T-helper 22 cell (primary cell): ENCODE results near the gene DHRS2.
"Not testable (repeated sequence)": the region's sequence is repeated elsewhere in the genome, so short reads cannot be mapped to it uniquely, and the experiment has no call there.

Source experiments
- DNase-seq: peaks from one replicate; pipeline ENCODE4 v3.0.0-alpha.2; 2020; ENCODE audit warnings: low read depth

Gene DHRS2

DNA sequence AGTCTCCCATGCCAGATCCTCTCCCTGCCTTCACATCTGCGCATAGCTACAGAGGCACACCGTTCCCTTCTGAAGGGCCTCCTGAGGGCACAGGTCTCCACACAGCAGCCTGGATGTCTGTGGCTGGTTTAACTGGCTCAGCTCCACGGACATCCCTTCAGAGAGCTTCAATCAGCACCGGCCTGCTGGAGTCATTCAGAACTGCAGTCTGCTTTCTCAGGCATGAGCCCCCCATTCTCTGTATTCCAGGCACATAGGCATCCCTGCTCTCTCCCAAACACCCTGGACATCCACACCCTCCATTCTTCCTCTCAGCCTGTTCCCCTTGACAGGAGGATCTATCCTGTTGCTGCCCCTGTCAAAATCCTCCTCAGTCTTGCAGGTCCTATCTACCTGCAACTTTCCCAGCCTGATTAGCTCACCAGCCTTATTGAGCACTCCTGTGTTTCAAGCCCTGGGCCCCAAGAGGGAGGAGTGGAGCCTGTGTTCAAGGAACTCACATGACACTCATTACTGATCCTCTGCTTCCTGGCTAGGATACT is 2.9 kb upstream of the DHRS2 start:
- no peak for DNase-seq

DNA sequence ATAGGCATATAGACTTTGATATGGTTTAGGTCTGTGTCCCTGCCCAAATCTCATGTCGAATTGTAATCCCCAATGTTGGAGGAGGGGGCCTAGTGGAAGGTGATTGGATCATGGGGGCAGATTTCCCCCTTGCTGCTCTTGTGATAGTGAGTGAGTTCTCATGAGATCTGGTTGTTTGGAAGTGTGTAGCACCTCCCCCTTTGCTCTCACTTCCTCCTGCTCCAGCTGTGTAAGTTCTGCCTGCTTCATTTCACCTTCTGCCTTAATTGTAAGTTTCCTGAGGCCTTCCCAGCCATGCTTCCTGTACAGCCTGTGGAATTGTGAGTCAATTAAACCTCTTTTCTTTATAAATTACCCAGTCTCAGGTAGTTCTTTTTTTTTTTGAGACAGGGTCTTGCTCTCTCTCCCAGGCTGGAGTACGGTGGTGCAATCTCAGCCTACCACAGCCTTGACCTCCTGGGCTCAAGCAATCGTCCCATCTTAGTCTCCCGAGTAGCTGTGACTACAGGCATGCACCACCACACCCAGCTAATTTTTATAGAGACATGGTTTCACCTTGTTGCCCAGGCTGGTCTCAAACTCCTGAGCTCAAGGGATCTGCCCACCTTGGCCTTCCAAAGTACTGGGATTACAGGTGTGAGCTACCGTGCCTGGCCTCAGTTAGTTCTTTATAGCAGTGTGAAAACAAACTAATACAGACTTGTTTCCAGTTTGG is 1.3 kb upstream of the DHRS2 start:
- not testable (repeated sequence) for DNase-seq

DNA sequence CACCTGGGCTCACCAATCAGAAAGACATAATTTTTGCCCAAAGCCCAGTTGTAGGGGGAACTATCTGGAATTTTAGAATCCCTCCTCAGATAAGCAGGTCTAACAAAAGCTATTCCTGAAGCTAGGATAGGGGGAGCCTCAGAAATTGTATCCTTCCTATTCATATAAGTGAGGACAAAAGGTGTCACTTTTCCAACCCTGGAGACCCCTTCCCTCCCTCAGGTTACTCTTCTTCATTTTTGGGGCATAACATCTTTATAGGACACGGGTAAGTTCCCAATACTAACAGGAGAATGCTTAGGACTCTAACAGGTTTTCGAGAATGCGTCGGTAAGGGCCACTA is 1.1 kb downstream of the DHRS2 start:
- DNase-seq: not testable (repeated sequence)

DNA sequence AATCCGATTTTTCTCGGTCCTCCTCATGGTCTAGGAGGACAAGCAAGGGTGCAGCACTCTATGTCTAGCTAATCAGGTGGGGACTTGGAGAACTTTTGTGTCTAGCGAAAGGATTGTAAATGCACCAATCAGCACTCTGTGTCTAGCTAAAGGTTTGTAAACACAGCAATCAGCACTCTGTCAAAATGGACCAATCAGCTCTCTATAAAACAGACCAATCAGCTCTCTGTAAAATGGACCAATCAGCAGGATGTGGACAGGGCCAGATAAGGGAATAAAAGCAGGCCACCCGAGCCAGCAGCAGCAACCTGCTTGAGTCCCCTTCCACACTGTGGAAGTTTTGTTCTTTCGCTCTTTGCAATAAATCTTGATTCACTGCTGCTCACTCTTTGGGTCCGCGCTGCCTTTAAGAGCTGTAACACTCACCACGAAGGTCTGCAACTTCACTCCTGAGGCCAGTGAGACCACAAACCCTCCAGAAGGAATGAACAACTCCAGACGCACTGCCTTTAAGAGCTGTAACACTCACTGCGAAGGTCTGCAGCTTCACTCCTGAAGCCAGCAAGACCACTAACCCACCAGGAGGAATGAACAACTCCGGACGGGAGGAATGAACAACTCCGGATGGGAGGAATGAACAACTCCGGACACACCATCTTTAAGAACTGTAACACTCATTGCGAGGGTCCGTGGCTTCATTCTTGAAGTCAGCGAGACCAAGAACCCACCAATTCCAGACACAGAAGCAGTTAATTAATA is 1.7 kb downstream of the DHRS2 start:
- not testable (repeated sequence) for DNase-seq

DNA sequence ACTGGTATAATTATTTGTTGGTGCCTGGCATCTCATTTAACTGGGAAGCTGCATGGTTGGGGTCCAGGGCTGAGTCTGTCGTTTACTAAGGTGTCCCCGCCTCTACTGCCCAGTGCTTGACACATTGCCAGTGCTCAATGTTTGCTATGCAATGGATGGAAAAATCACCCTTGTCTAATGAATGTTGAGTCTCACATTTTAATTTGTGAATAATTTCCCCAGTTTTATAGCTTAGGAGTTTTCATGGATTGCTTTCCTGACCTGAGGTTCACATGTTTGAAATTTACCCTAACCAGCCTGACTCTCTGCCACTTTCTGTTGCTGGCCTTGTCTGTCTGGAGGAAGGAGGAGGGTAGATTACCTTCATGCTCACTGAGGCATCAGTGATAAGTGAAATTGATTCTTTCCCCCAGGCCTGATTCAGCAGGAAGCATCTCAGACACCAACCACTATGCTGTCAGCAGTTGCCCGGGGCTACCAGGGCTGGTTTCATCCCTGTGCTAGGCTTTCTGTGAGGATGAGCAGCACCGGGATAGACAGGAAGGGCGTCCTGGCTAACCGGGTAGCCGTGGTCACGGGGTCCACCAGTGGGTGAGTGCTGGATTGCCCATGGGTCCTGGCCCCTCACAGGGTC is 2.4 kb downstream of the DHRS2 start:
- no peak for DNase-seq

DNA sequence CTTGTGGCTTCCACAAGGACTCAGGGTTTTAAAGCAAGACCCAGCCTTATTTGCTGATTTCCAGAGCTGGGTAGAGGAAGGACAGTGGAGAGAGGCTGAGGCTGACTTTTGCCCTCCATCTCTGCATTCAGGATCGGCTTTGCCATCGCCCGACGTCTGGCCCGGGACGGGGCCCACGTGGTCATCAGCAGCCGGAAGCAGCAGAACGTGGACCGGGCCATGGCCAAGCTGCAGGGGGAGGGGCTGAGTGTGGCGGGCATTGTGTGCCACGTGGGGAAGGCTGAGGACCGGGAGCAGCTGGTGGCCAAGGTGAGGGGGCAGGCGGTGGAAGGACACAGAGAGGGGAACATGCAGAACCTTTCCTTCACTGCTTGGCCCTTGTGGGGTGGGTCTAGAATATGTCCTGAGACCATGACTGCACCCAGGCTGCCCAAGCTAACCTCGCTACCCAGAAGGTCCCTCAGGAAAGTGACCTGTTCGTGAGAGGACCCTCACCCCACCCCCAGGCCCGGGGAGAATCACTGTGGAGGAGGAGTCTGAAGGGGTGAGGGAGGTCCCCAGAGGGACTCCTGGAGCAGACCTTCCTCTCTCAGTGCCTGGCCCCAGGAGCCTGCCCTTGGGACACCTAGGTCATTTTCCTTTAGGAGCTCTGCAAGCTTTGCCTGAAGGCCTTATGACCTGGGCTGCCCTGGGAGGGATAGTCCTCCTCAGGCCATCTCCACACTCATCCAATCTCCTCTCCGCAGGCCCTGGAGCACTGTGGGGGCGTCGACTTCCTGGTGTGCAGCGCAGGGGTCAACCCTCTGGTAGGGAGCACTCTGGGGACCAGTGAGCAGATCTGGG is 3.1 kb downstream of the DHRS2 start:
- DNase-seq: no peak

DNA sequence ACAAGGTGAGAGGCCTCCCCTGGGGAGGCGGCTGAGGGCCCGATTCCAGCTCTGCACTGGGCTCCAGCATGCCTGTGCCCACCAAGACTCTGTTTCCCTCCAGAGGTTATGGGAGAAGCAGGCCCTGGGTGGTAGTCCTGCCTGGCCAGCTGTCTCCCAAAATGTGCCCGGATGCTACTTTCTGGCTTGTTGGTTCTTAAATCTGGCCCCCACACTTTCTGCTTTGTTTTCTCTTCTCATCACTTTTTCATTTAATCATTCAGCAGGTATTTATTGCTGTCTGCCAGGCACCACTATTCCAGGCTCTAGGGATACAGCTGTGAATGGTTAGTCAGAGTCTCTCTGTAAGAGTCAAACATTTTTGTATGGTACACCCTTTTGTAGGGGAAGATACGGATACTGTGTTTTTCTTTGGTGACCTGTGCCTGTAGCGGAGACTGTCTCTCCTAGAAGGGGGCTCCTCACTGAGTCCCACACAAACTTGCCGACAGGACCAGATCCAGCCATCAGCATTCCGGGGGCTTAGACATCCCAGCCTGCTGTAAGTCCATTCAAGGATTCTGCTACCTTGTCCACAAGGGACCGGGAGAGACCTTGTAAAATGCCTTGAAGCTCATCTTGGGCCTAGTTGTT is 3.8 kb downstream of the DHRS2 start:
- DNase-seq: no peak

DNA sequence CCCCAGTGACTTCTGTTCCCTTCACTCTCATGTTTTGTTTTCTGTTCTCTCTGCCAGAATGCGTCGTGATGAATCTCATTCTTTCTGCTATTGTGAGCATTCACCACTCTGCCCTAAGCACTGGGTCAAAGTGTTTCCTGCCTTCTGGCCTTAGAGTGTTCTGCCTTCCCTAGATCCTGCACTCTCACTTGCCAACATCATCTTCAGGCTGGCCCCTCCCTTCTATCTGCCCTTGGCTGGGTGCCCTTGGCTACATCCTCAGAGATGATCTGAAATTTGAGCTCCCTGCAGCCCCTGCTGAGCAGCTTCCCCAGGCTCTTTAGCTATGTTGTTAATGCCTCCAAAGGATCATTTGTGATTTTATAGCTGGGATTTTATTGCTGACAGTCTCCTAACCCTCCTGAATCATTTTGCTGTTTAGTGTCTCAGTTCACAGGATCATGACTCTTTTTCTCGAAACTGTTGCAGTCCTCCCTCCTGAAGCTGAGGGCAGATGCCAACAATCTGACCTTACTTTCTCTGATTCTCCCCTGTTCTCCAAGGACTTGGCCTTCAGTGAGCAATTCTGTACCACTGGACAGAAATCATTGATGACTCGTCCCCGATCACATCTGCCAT is 4.5 kb downstream of the DHRS2 start:
- DNase-seq: no peak

DNA sequence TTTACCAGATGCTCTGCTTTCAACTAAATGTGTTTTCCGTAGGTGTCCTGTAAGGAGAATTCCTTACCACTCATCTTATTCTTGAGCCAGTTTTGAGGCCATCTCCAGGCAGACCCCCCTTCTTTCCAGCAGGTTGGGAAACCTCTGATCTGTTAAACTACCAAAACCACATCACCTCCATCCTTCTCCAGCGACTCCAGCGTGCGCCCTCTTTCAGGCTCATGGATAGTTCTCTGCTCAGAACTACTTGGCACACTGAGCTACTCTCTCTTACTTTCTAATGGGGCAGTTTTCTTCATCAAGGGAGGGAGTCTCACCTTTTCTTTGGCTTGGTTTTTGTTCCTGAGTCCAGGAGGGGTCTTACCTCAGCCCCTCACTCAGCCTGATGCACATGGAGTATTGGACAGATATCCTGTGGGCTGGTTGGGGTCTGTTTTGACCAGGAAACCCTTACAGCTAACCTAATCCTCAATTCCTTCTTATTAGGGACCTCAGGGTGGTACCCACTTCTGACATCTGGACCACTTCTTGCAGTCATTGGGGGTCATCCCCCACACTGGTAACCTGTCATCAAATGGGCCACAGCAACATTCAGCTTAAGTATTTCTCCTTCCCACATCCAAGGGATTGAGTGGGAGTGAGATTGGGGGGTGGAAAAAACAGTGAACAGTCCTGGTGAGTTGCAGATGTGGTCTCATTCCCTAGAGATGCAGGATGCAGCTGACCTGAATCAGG is 5.2 kb downstream of the DHRS2 start:
- DNase-seq: no peak

DNA sequence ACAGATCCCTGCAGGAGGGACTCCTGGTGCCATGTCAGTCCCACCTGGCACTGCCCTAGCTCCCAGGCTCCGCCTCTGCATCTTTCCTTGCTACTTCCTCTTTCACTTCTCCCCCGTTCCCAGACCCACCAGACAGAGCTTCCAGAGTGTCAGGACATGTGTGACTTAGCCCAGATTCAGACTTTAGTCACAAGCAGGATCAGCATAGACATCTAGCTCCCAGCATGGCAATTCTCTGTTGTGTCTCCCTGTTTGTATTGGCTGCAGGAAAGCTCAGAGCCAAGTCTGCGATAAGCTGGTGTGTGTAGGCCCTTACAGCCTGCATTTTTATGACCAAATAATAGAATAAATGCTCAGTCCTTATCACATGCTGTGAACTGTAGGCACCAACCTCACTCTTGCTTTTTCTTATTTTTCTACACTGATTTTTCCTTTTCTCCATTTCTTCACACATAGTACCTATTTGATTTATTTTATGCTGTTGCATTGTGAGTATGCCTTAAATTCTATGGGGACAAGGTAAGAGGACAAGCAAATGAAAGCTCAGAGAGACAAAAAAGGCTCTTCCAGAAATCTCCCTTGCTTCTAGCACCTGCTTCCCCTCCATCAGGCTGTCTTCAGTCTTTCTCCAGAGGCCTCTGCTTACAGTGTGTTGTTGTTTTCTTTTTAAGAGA is 5.9 kb downstream of the DHRS2 start:
- no peak for DNase-seq

DNA sequence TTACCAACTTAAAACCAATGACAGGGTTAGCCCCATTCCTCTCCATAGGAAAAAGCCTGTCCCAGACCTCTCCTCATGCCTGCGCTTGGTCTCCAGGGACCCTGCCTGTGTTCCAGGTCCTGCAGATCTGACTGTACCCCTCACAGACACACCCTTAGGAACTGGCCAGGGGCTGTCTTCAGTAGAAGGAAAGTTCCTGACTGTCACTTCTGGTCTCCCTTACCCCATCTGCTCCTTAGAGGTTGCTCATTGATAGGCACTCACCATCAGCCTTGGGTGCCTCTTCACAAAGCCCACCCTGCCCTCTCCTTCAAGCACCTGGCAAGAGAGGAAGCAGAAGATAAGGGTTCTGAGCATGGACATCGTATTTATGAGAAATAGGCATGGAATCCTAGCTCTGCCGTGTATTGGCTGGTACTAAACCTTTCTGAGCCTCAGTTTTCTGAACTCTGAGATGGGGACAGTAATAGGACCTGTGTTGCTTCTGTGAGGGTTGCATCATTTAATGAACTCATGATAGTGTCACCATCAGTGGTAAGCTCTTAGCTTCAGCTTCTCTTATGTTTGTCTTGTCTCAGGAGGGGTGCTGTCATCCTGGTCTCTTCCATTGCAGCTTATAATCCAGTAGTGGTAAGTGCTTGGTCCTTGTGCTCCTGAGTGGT is 7.5 kb downstream of the DHRS2 start:
- DNase-seq: no peak

DNA sequence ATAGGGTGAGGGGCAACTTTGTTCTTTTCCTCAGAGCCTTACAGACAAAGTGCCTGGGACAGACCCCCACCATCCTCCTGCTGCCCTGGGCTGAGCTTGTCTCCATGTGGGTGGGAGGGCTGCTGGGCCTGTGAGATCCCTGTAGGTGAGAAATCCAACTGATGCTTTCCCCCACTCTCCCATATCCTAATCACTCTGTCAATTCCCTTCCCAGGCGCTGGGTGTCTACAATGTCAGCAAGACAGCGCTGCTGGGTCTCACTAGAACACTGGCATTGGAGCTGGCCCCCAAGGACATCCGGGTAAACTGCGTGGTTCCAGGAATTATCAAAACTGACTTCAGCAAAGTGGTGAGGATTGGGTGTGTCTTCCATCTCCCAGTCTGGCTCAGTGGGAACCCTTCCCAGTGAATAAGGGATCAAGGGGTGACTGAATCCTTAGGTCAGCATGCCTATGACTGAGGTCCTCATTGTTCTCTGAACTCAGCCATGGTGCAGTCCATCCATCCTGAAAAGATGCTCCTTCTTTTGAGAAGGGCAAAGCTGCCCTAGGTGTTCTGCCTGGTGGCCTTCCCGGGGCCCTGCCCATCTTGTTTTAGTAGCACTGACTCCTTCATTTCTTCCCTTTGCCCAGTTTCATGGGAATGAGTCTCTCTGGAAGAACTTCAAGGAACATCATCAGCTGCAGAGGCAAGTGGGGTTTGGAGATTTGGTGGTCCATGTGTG is 8.2 kb downstream of the DHRS2 start:
- DNase-seq: no peak

DNA sequence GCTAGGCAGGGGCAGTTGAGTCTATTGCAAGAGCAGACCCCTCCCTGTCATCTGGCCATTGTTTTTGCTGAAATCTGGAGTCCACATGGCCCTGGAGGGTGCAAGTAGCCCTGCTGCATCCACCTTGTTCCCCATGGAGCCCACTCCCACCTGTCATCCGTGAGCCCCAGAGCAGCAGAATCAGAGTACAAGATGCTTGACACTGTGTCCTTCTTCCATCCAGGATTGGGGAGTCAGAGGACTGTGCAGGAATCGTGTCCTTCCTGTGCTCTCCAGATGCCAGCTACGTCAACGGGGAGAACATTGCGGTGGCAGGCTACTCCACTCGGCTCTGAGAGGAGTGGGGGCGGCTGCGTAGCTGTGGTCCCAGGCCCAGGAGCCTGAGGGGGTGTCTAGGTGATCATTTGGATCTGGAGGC is 8.8 kb downstream of the DHRS2 start:
- DNase-seq: no peak

DNA sequence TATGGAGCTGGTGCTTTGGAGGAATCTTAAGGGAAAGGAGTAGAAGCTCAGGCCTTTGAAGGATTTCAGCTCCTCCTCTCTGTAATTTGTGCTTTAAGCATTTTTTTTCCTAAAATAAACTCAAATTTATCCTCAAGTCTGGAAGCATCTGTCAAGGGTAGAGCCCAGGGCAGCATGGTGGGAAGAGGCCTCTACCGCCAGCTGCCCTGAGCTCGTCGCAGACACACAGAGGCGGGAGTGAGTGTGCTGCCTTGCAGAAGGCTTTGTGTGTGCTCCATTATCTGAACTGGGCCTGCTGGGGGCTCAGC is 9.3 kb downstream of the DHRS2 start:
- no peak for DNase-seq

DNA sequence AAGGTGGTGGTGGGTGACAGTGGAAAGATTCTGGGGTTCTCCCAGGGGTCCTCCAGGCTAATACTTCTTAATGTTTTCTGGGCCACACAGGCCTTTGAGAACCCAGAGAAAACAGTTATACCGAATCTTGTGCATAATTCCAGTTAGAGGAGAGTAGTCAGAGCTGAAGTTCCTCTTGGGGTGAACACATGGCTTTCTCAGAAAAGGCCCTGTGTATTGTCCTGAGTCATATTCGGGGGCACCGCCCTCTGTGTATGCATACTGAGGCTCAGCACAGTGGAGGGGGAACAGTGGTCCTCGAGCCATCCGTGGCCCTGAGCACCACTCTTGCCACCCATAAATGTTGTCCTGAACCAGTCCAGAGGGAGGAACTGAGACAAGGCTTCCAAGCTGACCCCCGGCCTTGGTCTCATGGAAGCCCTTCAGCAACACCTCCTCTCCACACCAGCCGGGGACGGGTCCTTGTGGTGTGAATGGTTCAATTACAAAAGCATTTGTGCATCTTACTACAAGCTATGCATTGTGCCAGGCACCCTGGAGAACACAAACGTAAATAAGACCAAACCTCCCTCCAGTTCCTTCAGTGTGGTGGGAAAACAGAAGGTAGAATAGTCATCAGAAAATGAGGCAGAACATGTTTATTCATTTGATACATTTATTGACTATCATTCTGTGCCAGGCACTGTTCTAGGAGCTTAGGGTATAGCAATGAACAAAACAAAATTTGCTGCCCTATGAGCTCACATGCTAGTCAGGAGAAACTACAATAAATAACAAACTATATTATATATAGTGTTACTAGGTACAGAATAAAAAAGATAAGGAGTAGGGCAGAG is 9.9 kb downstream of the DHRS2 start:
- DNase-seq: no peak

DNA sequence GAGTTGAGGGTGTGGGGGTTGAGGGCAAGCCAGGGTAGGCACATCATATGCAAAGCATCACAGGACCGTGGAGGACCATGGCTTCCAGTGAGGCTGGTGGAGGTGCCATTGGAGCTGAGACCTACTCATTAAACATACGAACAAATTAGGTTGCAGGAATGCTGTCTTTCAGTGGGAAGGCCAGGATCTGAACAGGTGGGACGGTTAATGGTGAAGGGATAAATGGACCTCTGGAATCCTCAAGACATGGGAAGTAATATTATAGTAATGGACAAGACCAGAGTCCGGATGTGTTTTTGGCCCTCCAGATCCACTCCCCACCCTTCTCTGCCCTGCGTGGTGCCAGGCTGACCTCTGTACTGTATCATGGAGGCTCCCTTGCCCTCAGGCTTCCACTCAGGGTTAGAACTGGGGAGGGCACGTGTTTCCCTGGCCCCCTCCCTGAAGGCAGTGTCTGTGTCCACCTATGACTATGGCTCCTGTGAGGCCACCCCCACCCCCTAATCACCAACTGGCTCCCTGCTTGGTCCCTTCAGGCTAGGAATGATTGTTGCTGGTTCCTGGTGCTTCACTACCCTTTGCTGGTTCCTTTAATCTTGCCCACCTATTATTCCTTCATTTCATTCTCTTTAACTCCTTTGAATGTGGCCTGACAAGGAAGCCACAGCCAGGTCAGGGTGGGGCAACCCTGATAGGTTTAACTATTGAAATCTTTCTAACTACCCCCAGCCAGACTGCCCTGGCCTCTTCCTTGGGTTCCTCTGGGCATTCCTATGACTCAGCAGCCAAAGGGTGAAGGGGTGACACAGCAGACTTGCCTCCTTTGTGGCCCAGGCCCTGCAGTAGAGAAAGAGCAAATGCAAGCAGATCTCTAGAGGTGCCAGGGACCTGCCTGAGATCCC is 10.7 kb downstream of the DHRS2 start:
- no peak for DNase-seq

DNA sequence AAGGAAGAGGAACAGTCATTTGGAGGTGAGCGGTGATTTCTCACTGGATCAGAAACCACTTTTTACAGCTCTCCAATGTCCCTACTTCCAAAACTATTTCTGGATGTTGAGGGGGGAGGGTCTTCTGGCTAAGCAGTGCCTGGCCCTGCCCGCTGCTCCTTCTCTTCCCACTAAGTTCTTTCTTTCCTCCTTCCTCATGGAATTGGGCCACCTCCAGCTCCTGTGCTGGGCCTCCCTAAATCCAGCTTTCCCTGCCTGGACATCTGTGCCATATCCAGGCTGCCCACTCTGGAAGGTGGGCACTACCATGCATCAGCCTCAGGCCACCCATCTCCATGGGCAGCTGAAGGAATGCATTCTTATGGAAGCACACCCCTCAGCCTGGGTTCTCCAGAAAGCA is 11.5 kb downstream of the DHRS2 start:
- no peak for DNase-seq
